Peyer's patch (tissue), 4 donors: ENCODE data around the gene PACRG.

ENCODE experiments used
- POLR2A ChIP-seq, 2 donors: fragments of 450-650 bp; IDR thresholded peaks; one replicate each; pipeline ENCODE4 v1.5.1; 2017; ENCODE audit warnings: antibody characterized with exemption in 2 of 2, mild to moderate bottlenecking in 2 of 2, moderate library complexity in 2 of 2
- TF ChIP-seq, protein P1 (sequence below), 6 experiments: fragments of 450-650 bp in 4 of 6; fragments of 200-600 bp in 2 of 6; sonication (generic) in 1 of 6; IDR thresholded peaks; one replicate each; pipeline ENCODE4 v1.5.1; 2017 to 2019; ENCODE audit warnings: antibody characterized with exemption in 6 of 6, mild to moderate bottlenecking in 3 of 6, moderate library complexity in 1 of 6

DNA sequence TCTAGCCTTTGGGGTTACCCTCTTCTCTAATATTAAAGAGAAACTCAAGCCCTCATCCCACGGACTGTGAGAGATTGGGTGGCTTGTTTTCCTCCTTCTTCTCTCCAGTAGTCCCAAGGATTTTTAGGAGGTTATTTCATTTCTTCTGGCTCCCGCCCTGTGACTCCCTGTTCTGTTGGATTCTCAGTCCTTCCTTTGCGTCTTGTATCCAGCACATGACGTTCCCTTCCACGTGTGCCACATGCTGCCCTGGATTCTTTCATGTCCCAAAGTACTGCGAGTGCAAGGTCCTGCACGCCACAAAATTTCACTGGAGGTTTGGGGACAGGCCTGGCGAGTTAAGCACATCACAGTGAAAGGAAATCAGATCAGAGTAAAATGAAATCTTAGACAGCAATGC is 213.4 kb downstream of the PACRG start:
- TF ChIP-seq, protein P1, sequence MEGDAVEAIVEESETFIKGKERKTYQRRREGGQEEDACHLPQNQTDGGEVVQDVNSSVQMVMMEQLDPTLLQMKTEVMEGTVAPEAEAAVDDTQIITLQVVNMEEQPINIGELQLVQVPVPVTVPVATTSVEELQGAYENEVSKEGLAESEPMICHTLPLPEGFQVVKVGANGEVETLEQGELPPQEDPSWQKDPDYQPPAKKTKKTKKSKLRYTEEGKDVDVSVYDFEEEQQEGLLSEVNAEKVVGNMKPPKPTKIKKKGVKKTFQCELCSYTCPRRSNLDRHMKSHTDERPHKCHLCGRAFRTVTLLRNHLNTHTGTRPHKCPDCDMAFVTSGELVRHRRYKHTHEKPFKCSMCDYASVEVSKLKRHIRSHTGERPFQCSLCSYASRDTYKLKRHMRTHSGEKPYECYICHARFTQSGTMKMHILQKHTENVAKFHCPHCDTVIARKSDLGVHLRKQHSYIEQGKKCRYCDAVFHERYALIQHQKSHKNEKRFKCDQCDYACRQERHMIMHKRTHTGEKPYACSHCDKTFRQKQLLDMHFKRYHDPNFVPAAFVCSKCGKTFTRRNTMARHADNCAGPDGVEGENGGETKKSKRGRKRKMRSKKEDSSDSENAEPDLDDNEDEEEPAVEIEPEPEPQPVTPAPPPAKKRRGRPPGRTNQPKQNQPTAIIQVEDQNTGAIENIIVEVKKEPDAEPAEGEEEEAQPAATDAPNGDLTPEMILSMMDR (IDR thresholded peaks at IDR 0.05), result no peak
- TF ChIP-seq POLR2A (IDR thresholded peaks at IDR 0.05), result no peak
